KMS-11 (cell line): ENCODE measurements around the gene IGFBP4.

Experiments used
- H2AFZ ChIP-seq: fragments of 200-600 bp; sonication (generic); 2 replicates; pipeline ENCODE4 v1.6.1; 2016; ENCODE audit warnings: antibody characterized with exemption, mixed run types, low read depth
- H3K27ac ChIP-seq: fragments of 200-600 bp; sonication (generic); 2 replicates; pipeline ENCODE4 v1.6.1; 2016; ENCODE audit warnings: mild to moderate bottlenecking, mixed run types
- H3K27me3 ChIP-seq: fragments of 200-600 bp; sonication (generic); 2 replicates; pipeline ENCODE4 v1.6.1; 2017; ENCODE audit warnings: mild to moderate bottlenecking, low read depth, mixed run types, moderate library complexity; ENCODE audit not compliant: insufficient read depth
- H3K36me3 ChIP-seq: fragments of 200-600 bp; sonication (generic); 2 replicates; pipeline ENCODE4 v1.6.1; 2017; ENCODE audit warnings: mild to moderate bottlenecking, mixed run types; ENCODE audit not compliant: insufficient read depth
- H3K4me1 ChIP-seq: fragments of 200-600 bp; sonication (generic); 2 replicates; pipeline ENCODE4 v1.6.1; 2016; ENCODE audit warnings: mild to moderate bottlenecking, low read depth, mixed run types; ENCODE audit not compliant: poor library complexity, severe bottlenecking
- H3K4me2 ChIP-seq: fragments of 200-600 bp; sonication (generic); 2 replicates; pipeline ENCODE4 v1.7.0; 2016; ENCODE audit warnings: mild to moderate bottlenecking, mixed run types
- H3K4me3 ChIP-seq: fragments of 200-600 bp; sonication (generic); IDR thresholded peaks from 2 replicates; pipeline ENCODE4 v1.6.1; 2017; ENCODE audit warnings: low read depth, low read length, mixed read lengths; ENCODE audit not compliant: insufficient read depth
- H3K79me2 ChIP-seq: fragments of 200-600 bp; sonication (generic); 2 replicates; pipeline ENCODE4 v1.6.1; 2016; ENCODE audit warnings: low read depth, mixed run types; ENCODE audit not compliant: insufficient read depth
- H3K9ac ChIP-seq: fragments of 200-600 bp; sonication (generic); 2 replicates; pipeline ENCODE4 v1.6.1; 2016; ENCODE audit warnings: mild to moderate bottlenecking, mixed run types
- H4K20me1 ChIP-seq: fragments of 200-600 bp; sonication (generic); 2 replicates; pipeline ENCODE4 v1.6.1; 2016; ENCODE audit warnings: mild to moderate bottlenecking, mixed run types; ENCODE audit not compliant: insufficient read depth
- CTCF ChIP-seq: fragments of 200-600 bp; sonication (generic); conservative IDR thresholded peaks from 2 replicates; pipeline ENCODE4 v1.6.1; 2017; ENCODE audit warnings: low read depth, mild to moderate bottlenecking, antibody characterized with exemption, low read length, moderate library complexity, mixed read lengths

Gene IGFBP4

DNA sequence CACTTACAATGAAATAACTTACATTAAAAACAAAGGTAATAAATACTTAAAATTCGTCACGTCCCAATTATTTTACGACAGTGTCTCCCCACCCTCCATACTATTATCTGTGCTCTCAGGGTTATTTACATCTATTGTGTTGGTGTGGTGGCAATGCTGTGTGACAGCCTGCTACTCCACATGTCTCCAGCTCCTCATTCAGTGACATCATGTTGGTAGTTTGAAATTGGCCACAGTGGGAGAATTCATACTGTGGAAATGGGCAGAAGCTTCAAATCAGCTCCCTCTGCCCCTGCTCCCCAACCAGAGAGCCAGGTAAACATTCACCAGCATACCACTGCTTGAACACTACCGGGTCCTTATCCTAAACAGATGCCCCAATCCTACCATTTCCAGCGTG, 51.9 kb downstream of the IGFBP4 start:
- no peak overlapping the region for H3K4me3 ChIP-seq
- no peak overlapping the region for H3K4me2 ChIP-seq
- no peak overlapping the region for H3K9ac ChIP-seq
- H2AFZ ChIP-seq, result no peak overlapping the region
- H3K79me2 ChIP-seq, result no peaks in the 10 kb centered on the region
- peaks cover 6% of the 10 kb centered on the region for H3K4me1 ChIP-seq
- H4K20me1 ChIP-seq, result no peaks in the 10 kb centered on the region
- TF ChIP-seq CTCF, result no peak
- no peaks in the 10 kb centered on the region for H3K36me3 ChIP-seq
- no peak overlapping the region for H3K27ac ChIP-seq
- no peaks in the 10 kb centered on the region; the same call in 1 of the 2 replicates for H3K27me3 ChIP-seq

DNA sequence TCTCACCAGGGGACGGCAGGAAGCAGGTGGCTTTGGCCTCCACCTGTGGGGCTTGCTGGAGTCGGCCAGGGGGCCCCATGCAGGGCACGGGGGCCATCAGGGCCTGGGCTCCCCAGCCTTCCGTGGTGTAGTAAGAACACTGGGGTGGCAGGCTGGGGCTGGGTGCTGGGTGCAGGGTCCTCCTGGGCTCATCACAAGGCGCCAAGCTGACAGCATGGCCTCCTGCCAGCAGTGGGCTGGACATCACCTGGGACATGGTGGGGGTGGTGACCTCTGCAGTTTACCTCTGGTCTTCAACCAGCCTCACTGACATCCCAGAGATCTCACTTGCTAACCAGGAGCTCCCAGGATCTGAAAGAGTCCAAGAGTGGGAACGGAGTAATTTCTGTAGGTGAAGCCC, 52.9 kb downstream of the IGFBP4 start:
- no peak overlapping the region for H3K4me2 ChIP-seq
- H3K9ac ChIP-seq, result no peak overlapping the region
- no peak overlapping the region for H2AFZ ChIP-seq
- H3K4me3 ChIP-seq, result no peak overlapping the region
- H4K20me1 ChIP-seq, result no peaks in the 10 kb centered on the region
- no peaks in the 10 kb centered on the region for H3K4me1 ChIP-seq
- no peak for TF ChIP-seq CTCF
- H3K27me3 ChIP-seq, result no peaks in the 10 kb centered on the region; the same call in 1 of the 2 replicates
- no peak overlapping the region for H3K27ac ChIP-seq
- no peaks in the 10 kb centered on the region for H3K79me2 ChIP-seq
- no peaks in the 10 kb centered on the region for H3K36me3 ChIP-seq

GRCh38 chr17:40496634-40497420, 53.6 kb downstream of the IGFBP4 start:
- no peaks in the 10 kb centered on the region for H3K79me2 ChIP-seq
- no peaks in the 10 kb centered on the region for H3K36me3 ChIP-seq
- H2AFZ ChIP-seq, result no peak overlapping the region
- no peaks in the 10 kb centered on the region for H3K4me1 ChIP-seq
- TF ChIP-seq CTCF, result no peak
- H3K4me3 ChIP-seq, result no peak overlapping the region
- H3K27me3 ChIP-seq, result no peaks in the 10 kb centered on the region; the same call in 1 of the 2 replicates
- H3K27ac ChIP-seq, result no peak overlapping the region
- no peaks in the 10 kb centered on the region for H4K20me1 ChIP-seq
- no peak overlapping the region for H3K4me2 ChIP-seq
- H3K9ac ChIP-seq, result no peak overlapping the region

DNA sequence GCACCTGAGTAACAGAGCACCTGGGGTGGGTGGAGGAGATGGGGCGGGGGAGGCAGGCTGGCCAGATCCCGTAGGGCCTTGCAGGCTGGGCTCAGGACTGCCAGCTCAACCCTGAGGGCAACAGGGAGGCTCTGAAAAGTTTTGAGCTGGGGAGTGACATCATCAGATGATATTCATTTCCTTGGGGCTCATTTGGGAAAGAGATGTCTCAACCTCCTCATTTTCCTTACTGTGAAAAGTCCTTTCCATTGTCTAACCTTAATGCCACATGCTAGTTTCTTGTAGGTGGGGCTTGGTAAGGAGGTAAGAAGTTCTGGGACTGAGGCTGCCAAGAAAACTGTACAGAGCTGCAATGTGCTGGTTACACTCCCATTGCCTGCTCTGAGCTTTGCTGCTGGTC, 54.4 kb downstream of the IGFBP4 start:
- no peak for TF ChIP-seq CTCF
- Histone ChIP-seq H3K36me3 (no peaks in the 10 kb centered on the region), H3K4me1 (no peaks in the 10 kb centered on the region), H3K27me3 (no peaks in the 10 kb centered on the region; the same call in 1 of the 2 replicates), H3K9ac (no peak overlapping the region), H3K79me2 (no peaks in the 10 kb centered on the region), H2AFZ (no peak overlapping the region), H3K4me2 (no peak overlapping the region), H3K4me3 (no peak overlapping the region), H4K20me1 (no peaks in the 10 kb centered on the region), H3K27ac (no peak overlapping the region)
